T-helper 9 cell (primary cell): ENCODE data around the gene C9orf153.

ENCODE experiments used
- DNase-seq: peaks from one replicate; pipeline ENCODE4 v3.0.0-alpha.2; 2020

The C9orf153 gene

GRCh38 chr9:86185872-86186271 lies 73.6 kb downstream of the C9orf153 start:
- DNase-seq, result no peak

- no peak for DNase-seq
Measured at GRCh38 chr9:86184138-86184524, 75.3 kb downstream of the C9orf153 start.

- DNase-seq, result no peak
Measured at GRCh38 chr9:86183229-86184137, 76.0 kb downstream of the C9orf153 start.

GRCh38 chr9:86181379-86182315 lies 77.8 kb downstream of the C9orf153 start:
- no peak for DNase-seq

DNA sequence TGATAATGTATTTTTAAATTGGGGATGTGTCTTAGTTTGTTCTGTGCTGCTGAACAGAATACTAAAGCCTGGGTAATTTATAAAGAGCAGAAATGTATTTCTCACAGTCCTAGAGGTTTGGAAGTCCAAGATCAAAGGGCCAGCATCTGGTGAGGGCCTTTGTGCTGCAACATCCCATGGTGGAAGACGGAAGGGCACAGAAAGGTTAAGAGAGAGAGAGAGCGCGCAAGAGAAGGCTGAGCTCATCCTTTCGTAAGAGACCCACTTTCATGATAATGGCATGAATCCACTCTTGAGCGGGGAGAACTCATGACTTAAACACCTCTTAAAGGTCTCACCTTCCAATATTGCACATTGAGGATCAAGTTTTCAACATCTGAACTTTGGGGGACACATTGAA lies 81.0 kb downstream of the C9orf153 start:
- no peak for DNase-seq

DNA sequence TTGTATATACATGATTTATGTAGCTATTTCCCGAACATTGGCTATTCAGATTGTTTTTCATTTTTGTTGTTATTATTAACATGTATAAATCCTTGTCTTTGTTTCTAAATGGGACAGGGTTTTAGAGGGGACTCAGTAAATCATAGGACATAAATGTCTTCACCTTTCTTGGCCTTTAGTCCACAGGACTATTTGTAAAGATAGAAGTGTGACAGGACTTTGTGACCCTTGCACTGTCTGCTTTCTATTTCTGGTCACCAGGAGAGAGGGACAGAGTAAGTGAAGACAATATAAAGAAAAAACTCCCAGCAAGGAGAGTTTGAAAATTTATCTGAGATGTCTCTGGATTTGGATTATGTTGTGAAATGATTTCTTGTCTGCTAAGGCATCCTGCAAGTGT lies 81.5 kb downstream of the C9orf153 start:
- no peak for DNase-seq

DNA sequence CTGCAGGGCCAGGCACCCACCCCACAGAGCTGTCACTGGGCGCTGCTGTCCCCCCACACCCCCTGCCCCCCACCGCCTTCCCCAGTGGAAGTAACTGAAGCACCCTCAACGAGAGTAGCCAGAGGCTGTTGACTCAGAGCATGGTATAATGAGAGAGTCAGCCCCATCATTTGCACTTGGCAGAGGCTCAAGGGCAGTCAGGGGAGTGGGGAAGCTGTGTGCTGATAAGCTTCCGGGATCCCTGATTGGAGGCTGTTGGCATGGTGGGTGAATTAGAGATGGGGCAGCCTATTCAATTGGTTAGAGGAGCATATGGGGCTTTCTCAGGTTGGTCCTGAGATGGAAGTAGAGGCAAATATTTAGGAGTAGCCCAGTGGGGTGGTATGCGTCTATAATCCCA lies 83.0 kb downstream of the C9orf153 start:
- DNase-seq, result no peak

GRCh38 chr9:86175743-86176456 lies 83.6 kb downstream of the C9orf153 start:
- no peak for DNase-seq

DNA sequence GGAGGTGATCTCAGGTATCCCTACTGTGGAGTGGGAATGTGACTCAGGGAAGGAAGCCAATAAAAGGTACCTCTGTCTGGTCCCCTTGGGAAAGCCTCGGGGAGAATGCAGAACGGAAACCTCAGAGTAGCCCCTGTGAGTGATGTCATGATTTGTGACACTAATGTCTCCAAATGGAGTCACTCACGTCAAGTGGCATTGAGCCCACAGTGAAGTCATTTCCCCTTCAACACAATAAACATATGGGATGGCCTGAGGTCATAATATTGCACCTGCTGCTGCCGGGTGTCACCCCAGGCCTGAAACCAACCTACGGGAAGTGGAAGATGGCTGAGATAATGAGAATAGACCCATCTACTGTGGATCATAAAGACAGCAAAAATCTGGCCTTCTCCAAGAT lies 84.2 kb downstream of the C9orf153 start:
- no peak for DNase-seq
